Gastroesophageal sphincter (tissue), 4 donors: ENCODE data around the gene GADL1. TPM values are rescaled to one million over a fixed set of nuclear protein-coding genes. Genes with fewer than 3 reads are reported as not detected.

ENCODE experiments used
- ATAC-seq: fragments of 150-250 bp; one replicate; pipeline ENCODE4 v1.9.1; 2016; ENCODE audit warnings: mild to moderate bottlenecking, moderate library complexity
- H3K27ac ChIP-seq, 4 donors: fragments of 200-600 bp; sonication (generic) in 3 of 4; 1 replicate in 3 of 4; 2 replicates in 1 of 4; pipeline ENCODE4 v1.5.1; 2016 to 2019
- H3K27me3 ChIP-seq: fragments of 200-600 bp; sonication (generic); one replicate; pipeline ENCODE4 v1.5.1; 2019
- H3K36me3 ChIP-seq, 2 donors: fragments of 200-600 bp; sonication (generic); one replicate each; pipeline ENCODE4 v1.5.1; 2019; ENCODE audit warnings: control low read depth in 1 of 2
- H3K4me1 ChIP-seq, 3 donors: fragments of 200-600 bp; sonication (generic); 1 replicate in 2 of 3; 2 replicates in 1 of 3; pipeline ENCODE4 v1.5.1; 2016 to 2019; ENCODE audit warnings: control low read depth in 2 of 3
- H3K4me3 ChIP-seq, 2 donors: fragments of 200-600 bp; sonication (generic); one replicate each; pipeline ENCODE4 v1.5.1; 2019; ENCODE audit warnings: mild to moderate bottlenecking in 1 of 2, moderate library complexity in 1 of 2
- H3K9me3 ChIP-seq, 3 donors: fragments of 200-600 bp; sonication (generic); one replicate each; pipeline ENCODE4 v1.5.1; 2017 to 2019; ENCODE audit warnings: control low read depth in 2 of 3
- EP300 ChIP-seq: sonication (generic); formaldehyde crosslinking; IDR thresholded peaks from one replicate; pipeline ENCODE4 v1.6.1; 2017; ENCODE audit warnings: antibody characterized with exemption, mild to moderate bottlenecking
- POLR2A ChIP-seq, 2 donors: fragments of 450-650 bp; IDR thresholded peaks; one replicate each; pipeline ENCODE4 v1.6.1; 2017; ENCODE audit warnings: antibody characterized with exemption in 2 of 2, mild to moderate bottlenecking in 2 of 2, moderate library complexity in 1 of 2
- POLR2AphosphoS5 ChIP-seq: sonication (generic); formaldehyde crosslinking; IDR thresholded peaks from one replicate; pipeline ENCODE4 v1.6.1; 2017; ENCODE audit warnings: antibody characterized with exemption
- WGBS, 2 donors: methylation state at CpG; one replicate each; pipeline ENCODE4 v1.1.5; 2018; ENCODE audit warnings: low coverage in 1 of 2; 5-methylcytosine and 5-hydroxymethylcytosine counted together
- total RNA-seq, 4 donors: library from RNA; depleted of rRNA; stranded (reverse); fragments of >200 nt; gene quantifications; one replicate each; pipeline ENCODE4 v1.1.0, GENCODE V29; 2016
- TF ChIP-seq, protein P1 (sequence below), 4 experiments: fragments of 200-600 bp in 2 of 4; fragments of 450-650 bp in 2 of 4; sonication (generic) in 1 of 4; IDR thresholded peaks; one replicate each; pipeline ENCODE4 v1.5.1; 2017 to 2019; ENCODE audit warnings: antibody characterized with exemption in 4 of 4, mild to moderate bottlenecking in 2 of 4, moderate library complexity in 2 of 4

GADL1 gene
- total RNA-seq, 4 donors from 2014 or later = 2.2 to 20.9 (median 3.9) TPM

DNA sequence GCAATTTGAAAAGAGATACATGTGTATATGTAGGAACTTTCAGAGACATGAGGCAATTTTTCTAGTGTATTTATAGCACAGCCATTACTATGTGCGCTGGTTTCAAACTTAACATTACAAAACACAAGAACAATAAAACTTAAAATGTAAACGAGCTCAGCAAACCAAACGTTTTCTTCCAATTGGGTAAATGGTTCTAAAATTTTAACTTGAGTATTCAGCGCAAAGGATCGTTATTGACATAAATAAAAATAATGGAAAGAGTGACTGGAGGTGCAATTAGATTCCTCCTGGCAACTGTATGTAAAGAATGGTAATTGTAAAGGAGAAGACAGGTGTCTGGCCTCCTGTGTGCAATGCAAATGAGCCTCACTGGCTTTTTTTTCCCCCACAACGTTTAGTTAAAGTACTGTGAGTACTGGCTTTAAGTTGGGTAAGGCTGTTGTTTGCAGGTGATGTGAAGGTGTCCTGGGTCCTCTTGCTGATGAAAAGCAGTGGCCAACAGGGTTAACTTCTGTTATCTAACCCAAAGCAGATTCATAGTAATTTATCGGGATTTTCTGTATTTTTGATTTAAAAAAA is 14.1 kb upstream of the GADL1 start:
- H3K36me3 ChIP-seq = no peaks in the 10 kb centered on the region
- no peaks in the 10 kb centered on the region for H3K9me3 ChIP-seq
- no peak overlapping the region for H3K4me3 ChIP-seq
- H3K27ac ChIP-seq = no peak overlapping the region
- ATAC-seq = no peak
- H3K4me1 ChIP-seq = no peaks in the 10 kb centered on the region
- 73 to 78% methylated on average over 7 of the region's 7 CpGs for WGBS, 2 donors
- no peaks in the 10 kb centered on the region for H3K27me3 ChIP-seq
- TF ChIP-seq EP300 = no peak
- TF ChIP-seq, protein P1, sequence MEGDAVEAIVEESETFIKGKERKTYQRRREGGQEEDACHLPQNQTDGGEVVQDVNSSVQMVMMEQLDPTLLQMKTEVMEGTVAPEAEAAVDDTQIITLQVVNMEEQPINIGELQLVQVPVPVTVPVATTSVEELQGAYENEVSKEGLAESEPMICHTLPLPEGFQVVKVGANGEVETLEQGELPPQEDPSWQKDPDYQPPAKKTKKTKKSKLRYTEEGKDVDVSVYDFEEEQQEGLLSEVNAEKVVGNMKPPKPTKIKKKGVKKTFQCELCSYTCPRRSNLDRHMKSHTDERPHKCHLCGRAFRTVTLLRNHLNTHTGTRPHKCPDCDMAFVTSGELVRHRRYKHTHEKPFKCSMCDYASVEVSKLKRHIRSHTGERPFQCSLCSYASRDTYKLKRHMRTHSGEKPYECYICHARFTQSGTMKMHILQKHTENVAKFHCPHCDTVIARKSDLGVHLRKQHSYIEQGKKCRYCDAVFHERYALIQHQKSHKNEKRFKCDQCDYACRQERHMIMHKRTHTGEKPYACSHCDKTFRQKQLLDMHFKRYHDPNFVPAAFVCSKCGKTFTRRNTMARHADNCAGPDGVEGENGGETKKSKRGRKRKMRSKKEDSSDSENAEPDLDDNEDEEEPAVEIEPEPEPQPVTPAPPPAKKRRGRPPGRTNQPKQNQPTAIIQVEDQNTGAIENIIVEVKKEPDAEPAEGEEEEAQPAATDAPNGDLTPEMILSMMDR (IDR thresholded peaks at IDR 0.05) = no peak
- TF ChIP-seq POLR2AphosphoS5 = no peak

DNA sequence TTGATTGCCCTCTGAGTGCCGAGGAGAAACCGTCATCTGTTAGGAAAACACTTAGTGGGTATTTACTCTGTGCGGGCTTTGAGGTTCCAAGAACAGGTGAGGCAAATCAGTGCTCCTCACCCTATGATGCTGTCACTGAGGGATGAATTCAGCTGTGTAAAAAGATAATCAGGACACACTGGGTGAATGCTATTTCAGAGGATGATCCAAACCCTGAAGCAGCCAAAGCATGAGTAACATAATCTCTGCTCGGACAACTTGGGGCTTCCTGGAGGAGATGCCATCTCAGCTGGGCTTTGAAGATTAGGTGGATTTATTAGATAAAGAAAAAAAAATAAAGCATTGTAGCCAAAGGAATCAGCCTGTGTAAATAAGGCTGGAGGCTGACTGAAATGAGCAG is 10.5 kb upstream of the GADL1 start:
- WGBS, 2 donors = 0 to 52% methylated on average over 1 to 4 of the region's 4 CpGs

DNA sequence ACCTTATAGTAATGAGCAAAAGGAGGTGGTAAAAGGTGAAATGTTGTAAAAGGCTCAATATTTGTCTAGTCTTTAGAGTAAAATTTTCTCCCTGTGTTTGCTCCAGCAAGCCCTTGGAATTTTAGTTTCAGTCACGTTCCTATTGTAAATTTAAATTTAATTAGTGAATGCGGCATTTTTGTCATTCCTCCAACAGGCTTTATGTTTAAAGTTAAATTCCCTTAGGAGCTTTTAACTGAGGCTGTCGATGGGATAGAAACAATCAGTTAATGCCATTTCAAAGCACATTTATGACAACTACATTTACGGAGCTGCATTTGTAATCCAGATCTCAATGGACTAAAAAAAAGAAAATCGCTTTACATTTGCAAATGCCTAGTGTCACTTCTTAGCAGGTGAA is 868 bp upstream of the GADL1 start:
- 34 to 64% methylated on average over 5 of the region's 5 CpGs for WGBS, 2 donors
- ATAC-seq = no peak
- H3K27ac ChIP-seq = peak overlapping the region in 1 of 4 donors; percentile 84

More for the DNA sequence above, 10.5 kb upstream of the GADL1 start:
- H3K36me3 ChIP-seq = no peaks in the 10 kb centered on the region
- H3K4me3 ChIP-seq = no peak overlapping the region
- H3K4me1 ChIP-seq = no peaks in the 10 kb centered on the region
- no peaks in the 10 kb centered on the region for H3K27me3 ChIP-seq
- H3K9me3 ChIP-seq = no peaks in the 10 kb centered on the region
- TF ChIP-seq POLR2A (IDR thresholded peaks at IDR 0.05) (no peak), POLR2AphosphoS5 (no peak), EP300 (no peak)
- TF ChIP-seq, protein P1 (IDR thresholded peaks at IDR 0.05) = no peak
- no peak overlapping the region for H3K27ac ChIP-seq
- ATAC-seq = no peak

DNA sequence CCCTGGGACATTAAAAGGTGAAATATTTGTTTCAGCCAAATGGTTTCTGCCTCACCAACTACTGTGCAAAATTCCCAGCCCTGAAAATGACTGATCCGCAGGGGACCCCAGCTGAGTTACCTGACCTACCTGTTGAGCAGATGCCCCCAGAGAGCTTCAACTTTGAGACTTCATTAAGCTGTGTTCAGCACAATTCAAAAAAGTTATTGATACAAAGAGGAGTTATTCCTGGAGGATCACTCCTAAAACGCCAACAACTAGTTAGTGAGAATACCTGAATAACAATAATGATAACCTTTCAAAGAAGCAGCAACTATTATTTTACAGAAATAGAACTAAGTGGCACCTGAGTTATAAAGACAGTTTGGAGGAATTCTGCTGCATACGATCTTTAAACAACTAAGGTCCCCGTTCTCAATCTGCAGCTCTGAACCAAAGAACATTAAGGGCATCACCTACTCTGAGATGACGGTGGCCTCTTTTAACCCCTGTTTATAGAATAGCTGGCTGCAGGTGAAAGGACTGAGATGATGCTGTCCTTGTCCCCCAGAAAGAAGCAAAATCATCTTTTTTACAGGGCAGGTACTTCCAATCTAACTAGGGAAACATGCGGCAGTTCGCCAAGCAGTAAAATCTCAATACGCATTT is 659 bp downstream of the GADL1 start:
- ATAC-seq = no peak
- Histone ChIP-seq H3K36me3 (no peaks in the 10 kb centered on the region), H3K27me3 (no peaks in the 10 kb centered on the region), H3K4me3 (peak overlapping the region; percentile 63 to 80), H3K9me3 (no peaks in the 10 kb centered on the region), H3K4me1 (peaks cover 0 to 33% (median 0%) of the 10 kb centered on the region in 3 donors), H3K27ac (peak overlapping the region; percentile 75 to 84 (median 79))
- no peak for TF ChIP-seq POLR2AphosphoS5
- 12 to 40% methylated on average over 7 to 8 of the region's 8 CpGs for WGBS, 2 donors

More for the DNA sequence above, 868 bp upstream of the GADL1 start:
- peaks cover 0 to 33% (median 0%) of the 10 kb centered on the region in 3 donors for H3K4me1 ChIP-seq
- H3K36me3 ChIP-seq = no peaks in the 10 kb centered on the region
- no peak overlapping the region for H3K4me3 ChIP-seq
- TF ChIP-seq POLR2A (IDR thresholded peaks at IDR 0.05) = no peak
- TF ChIP-seq, protein P1 (IDR thresholded peaks at IDR 0.05) = no peak
- H3K9me3 ChIP-seq = no peaks in the 10 kb centered on the region
- no peaks in the 10 kb centered on the region for H3K27me3 ChIP-seq

DNA sequence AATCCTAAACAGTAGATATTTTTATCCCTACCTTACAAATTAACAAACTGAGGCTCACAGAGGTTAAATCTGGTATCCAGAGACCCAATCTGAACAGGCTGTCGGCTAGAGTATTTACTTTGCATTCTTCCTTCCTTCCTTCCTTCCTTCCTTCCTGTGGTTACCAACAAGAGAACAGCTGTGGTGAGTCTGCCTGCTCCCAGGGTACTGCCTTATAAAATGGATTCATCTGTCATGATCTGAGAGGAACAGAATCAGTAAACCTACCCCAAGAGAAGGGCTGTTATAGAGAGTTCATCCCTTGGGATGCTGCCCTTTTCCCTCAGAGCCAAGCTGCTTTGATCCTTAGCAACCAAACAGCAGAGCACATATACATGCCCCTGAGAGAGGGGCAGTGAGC is 3.6 kb downstream of the GADL1 start:
- WGBS, 2 donors = 25 to 40% methylated on average over 1 of the region's 1 CpG
- TF ChIP-seq POLR2AphosphoS5 (no peak), EP300 (no peak), POLR2A (IDR thresholded peaks at IDR 0.05) (no peak)
- TF ChIP-seq, protein P1 (IDR thresholded peaks at IDR 0.05) = no peak
- no peak for ATAC-seq

More for the DNA sequence above, 3.6 kb downstream of the GADL1 start:
- H3K4me3 ChIP-seq = no peak overlapping the region
- peaks cover 0 to 33% (median 0%) of the 10 kb centered on the region in 3 donors for H3K4me1 ChIP-seq
- no peaks in the 10 kb centered on the region for H3K27me3 ChIP-seq
- H3K27ac ChIP-seq = no peak overlapping the region
- no peaks in the 10 kb centered on the region for H3K9me3 ChIP-seq
- no peaks in the 10 kb centered on the region for H3K36me3 ChIP-seq
